ENCODE results near the gene SLC7A4. TPM values are rescaled to one million over a fixed set of nuclear protein-coding genes. Genes with fewer than 3 reads are reported as not detected.

SLC7A4 gene
- total RNA-seq, 1 donor from 2014 or later = not detected

DNA sequence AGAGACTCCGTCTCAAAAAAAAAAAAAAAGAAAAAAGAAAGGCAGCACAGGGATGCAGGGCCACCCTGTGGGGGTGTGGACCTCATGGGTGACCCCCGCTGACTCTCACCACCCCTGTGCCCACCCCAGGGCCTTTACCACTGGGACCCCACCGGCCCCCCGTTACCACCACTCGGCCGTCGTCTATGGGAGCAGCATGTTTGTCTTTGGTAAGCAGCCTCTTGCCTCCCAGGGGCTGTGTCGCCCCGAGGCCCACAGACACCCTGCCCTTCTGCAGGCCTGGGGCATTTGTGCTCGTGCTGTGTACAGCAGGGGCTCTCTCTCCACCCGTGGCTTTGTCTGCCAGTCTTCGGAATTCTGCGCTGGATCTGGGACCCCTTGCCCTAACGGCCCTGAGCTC lies 45.0 kb downstream of the SLC7A4 start:
- no peaks in the 10 kb centered on the region for H3K9me3 Mint-ChIP-seq
- H3K4me3 ChIP-seq = no peak overlapping the region
- H3K9me3 ChIP-seq (ENCODE audit: low read depth) = no peaks in the 10 kb centered on the region
- no peak overlapping the region for H3K27ac Mint-ChIP-seq
- H2AFZ ChIP-seq (replicated peaks) = no peak overlapping the region
- peaks cover 6% of the 10 kb centered on the region for H3K4me1 ChIP-seq
- no peak overlapping the region for H3K4me3 Mint-ChIP-seq
- no peak overlapping the region for H3K27ac ChIP-seq
- peaks cover 12% of the 10 kb centered on the region for H3K36me3 Mint-ChIP-seq
- no peak overlapping the region for H3K4me2 ChIP-seq
- no peak for DNase-seq (ENCODE audit: low spot score)
- H3K36me3 ChIP-seq = no peaks in the 10 kb centered on the region
- H3K4me1 Mint-ChIP-seq = peaks cover 15% of the 10 kb centered on the region
- no peaks in the 10 kb centered on the region for H3K27me3 ChIP-seq
- H3F3A ChIP-seq (ENCODE audit: low read depth) = no peaks in the 10 kb centered on the region
- no peak overlapping the region for H3K9ac ChIP-seq
- TF ChIP-seq, protein P1, sequence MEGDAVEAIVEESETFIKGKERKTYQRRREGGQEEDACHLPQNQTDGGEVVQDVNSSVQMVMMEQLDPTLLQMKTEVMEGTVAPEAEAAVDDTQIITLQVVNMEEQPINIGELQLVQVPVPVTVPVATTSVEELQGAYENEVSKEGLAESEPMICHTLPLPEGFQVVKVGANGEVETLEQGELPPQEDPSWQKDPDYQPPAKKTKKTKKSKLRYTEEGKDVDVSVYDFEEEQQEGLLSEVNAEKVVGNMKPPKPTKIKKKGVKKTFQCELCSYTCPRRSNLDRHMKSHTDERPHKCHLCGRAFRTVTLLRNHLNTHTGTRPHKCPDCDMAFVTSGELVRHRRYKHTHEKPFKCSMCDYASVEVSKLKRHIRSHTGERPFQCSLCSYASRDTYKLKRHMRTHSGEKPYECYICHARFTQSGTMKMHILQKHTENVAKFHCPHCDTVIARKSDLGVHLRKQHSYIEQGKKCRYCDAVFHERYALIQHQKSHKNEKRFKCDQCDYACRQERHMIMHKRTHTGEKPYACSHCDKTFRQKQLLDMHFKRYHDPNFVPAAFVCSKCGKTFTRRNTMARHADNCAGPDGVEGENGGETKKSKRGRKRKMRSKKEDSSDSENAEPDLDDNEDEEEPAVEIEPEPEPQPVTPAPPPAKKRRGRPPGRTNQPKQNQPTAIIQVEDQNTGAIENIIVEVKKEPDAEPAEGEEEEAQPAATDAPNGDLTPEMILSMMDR (IDR thresholded peaks at IDR 0.05) = no peak
- TF ChIP-seq EZH2phosphoT487 (IDR thresholded peaks at IDR 0.05) (no peak), EZH2 (IDR thresholded peaks at IDR 0.05) (no peak)
- no peaks in the 10 kb centered on the region for H3K27me3 Mint-ChIP-seq (ENCODE audit: insufficient read depth, low read depth)
- no peaks in the 10 kb centered on the region for H4K20me1 ChIP-seq (ENCODE audit: low read depth)
- peaks cover 11% of the 10 kb centered on the region for H3K79me2 ChIP-seq (ENCODE audit: low read depth)

DNA sequence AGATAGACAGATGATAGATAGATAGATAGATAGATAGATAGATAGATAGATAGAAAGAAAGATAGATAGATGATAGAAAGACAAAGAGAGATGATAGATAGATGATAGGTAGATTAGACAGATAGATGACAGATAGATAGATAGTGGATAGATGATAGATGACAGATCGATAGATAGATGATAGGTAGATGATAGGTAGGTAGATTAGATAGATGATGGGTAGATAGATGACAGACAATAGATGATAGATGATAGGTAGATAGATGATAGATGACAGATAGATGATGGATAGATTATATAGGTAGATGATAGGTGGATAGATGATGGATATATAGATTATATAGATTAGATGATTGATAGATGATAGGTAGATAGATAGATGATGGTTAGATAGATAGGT lies 46.0 kb downstream of the SLC7A4 start:
- DNase-seq (ENCODE audit: low spot score) = no peak
- no peak overlapping the region for H3K27ac ChIP-seq
- no peak overlapping the region for H3K9ac ChIP-seq
- no peaks in the 10 kb centered on the region for H3K9me3 ChIP-seq (ENCODE audit: low read depth)
- Mint-ChIP-seq H3K9me3 (no peaks in the 10 kb centered on the region), H3K27me3 (ENCODE audit: insufficient read depth, low read depth) (peaks cover 1% of the 10 kb centered on the region), H3K4me1 (peaks cover 18% of the 10 kb centered on the region), H3K27ac (no peak overlapping the region), H3K4me3 (no peak overlapping the region), H3K36me3 (peaks cover 12% of the 10 kb centered on the region)
- no peak for TF ChIP-seq EZH2 (IDR thresholded peaks at IDR 0.05)
- no peak for TF ChIP-seq EZH2phosphoT487 (IDR thresholded peaks at IDR 0.05)
- TF ChIP-seq, protein P1 (IDR thresholded peaks at IDR 0.05) = no peak
- no peaks in the 10 kb centered on the region for H4K20me1 ChIP-seq (ENCODE audit: low read depth)
- no peaks in the 10 kb centered on the region for H3K27me3 ChIP-seq
- H3K79me2 ChIP-seq (ENCODE audit: low read depth) = peaks cover 15% of the 10 kb centered on the region
- peaks cover 3% of the 10 kb centered on the region for H3F3A ChIP-seq (ENCODE audit: low read depth)
- no peaks in the 10 kb centered on the region for H3K36me3 ChIP-seq
- H3K4me3 ChIP-seq = no peak overlapping the region
- H3K4me2 ChIP-seq = no peak overlapping the region
- H3K4me1 ChIP-seq = peaks cover 9% of the 10 kb centered on the region
- no peak overlapping the region for H2AFZ ChIP-seq (replicated peaks)

DNA sequence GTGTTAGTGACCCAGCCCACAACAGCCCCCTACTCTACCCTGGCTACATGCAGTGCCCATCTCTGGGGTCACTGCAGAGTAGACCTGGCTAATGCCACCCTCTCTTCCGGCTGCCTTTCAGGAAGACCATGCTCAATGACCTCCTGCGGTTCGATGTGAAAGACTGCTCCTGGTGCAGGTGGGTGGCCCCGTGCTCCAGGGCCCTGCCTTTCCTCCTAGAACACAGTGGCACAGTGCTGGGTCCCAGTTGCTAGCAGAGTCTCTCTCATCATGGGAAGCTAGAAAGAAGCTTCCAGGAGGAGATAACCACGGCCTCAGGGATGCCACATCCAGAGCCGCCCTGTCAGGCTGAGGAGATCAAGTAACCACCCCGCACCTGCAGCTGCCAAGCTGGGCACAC lies 46.6 kb downstream of the SLC7A4 start:
- H3K4me1 ChIP-seq = peaks cover 14% of the 10 kb centered on the region
- no peak overlapping the region for H3K27ac Mint-ChIP-seq
- H3K27me3 Mint-ChIP-seq (ENCODE audit: insufficient read depth, low read depth) = peaks cover 2% of the 10 kb centered on the region
- H3K4me2 ChIP-seq = no peak overlapping the region
- H3K36me3 ChIP-seq = no peaks in the 10 kb centered on the region
- no peaks in the 10 kb centered on the region for H3K27me3 ChIP-seq
- H3K9ac ChIP-seq = no peak overlapping the region
- no peaks in the 10 kb centered on the region for H3K9me3 Mint-ChIP-seq
- H3K27ac ChIP-seq = no peak overlapping the region
- peaks cover 22% of the 10 kb centered on the region for H3K4me1 Mint-ChIP-seq
- peaks cover 8% of the 10 kb centered on the region for H3F3A ChIP-seq (ENCODE audit: low read depth)
- H3K36me3 Mint-ChIP-seq = peaks cover 12% of the 10 kb centered on the region
- H3K9me3 ChIP-seq (ENCODE audit: low read depth) = no peaks in the 10 kb centered on the region
- no peak overlapping the region for H2AFZ ChIP-seq (replicated peaks)
- H4K20me1 ChIP-seq (ENCODE audit: low read depth) = no peaks in the 10 kb centered on the region
- DNase-seq (ENCODE audit: low spot score) = no peak
- no peak for TF ChIP-seq EZH2phosphoT487 (IDR thresholded peaks at IDR 0.05)
- TF ChIP-seq, protein P1 (IDR thresholded peaks at IDR 0.05) = no peak
- TF ChIP-seq EZH2 (IDR thresholded peaks at IDR 0.05) = no peak
- H3K4me3 ChIP-seq = no peak overlapping the region
- H3K4me3 Mint-ChIP-seq = no peak overlapping the region
- H3K79me2 ChIP-seq (ENCODE audit: low read depth) = peaks cover 21% of the 10 kb centered on the region

All from neural progenitor cell (in vitro differentiated cells).